Testis (tissue), 2 donors: Measurements from ENCODE around the gene PTTG1IP2.

Experiments
- POLR2A ChIP-seq: fragments of 450-650 bp; IDR thresholded peaks from one replicate; pipeline ENCODE4 v1.6.1; 2017; ENCODE audit warnings: antibody characterized with exemption, mild to moderate bottlenecking, moderate library complexity
- TF ChIP-seq, protein P1 (sequence below), 3 experiments: fragments of 450-650 bp in 2 of 3; fragments of 200-600 bp in 1 of 3; sonication (generic) in 1 of 3; IDR thresholded peaks; one replicate each; pipeline ENCODE4 v1.5.1; 2016 to 2019; ENCODE audit warnings: antibody characterized with exemption in 3 of 3, mild to moderate bottlenecking in 2 of 3, moderate library complexity in 1 of 3

DNA sequence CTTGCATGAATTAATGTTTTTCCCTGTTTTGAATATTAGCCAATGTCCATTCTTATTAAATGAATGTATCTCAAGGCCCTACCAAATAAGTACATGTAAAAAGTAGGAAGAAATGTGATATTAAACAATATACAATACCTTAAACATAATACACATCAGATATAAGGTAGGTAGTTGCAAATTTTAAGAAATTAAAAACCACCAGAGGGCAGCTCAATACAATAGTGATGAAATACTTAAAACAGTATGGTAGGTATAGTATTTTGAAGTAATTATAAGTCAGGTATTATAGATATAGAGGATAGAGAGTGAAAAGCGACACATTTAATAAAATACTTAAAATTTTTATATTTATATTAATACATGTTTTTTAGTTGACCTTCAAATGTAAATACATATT, 83.1 kb downstream of the PTTG1IP2 start:
- TF ChIP-seq, protein P1, sequence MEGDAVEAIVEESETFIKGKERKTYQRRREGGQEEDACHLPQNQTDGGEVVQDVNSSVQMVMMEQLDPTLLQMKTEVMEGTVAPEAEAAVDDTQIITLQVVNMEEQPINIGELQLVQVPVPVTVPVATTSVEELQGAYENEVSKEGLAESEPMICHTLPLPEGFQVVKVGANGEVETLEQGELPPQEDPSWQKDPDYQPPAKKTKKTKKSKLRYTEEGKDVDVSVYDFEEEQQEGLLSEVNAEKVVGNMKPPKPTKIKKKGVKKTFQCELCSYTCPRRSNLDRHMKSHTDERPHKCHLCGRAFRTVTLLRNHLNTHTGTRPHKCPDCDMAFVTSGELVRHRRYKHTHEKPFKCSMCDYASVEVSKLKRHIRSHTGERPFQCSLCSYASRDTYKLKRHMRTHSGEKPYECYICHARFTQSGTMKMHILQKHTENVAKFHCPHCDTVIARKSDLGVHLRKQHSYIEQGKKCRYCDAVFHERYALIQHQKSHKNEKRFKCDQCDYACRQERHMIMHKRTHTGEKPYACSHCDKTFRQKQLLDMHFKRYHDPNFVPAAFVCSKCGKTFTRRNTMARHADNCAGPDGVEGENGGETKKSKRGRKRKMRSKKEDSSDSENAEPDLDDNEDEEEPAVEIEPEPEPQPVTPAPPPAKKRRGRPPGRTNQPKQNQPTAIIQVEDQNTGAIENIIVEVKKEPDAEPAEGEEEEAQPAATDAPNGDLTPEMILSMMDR (IDR thresholded peaks at IDR 0.05) = peak in 1 of 3 experiments; percentile 33
- no peak for TF ChIP-seq POLR2A
